Mesenchymal stem cell (in vitro differentiated cells and primary cell): ENCODE data around the gene BBS4.

ENCODE experiments used
- DNase-seq: peaks from one replicate; pipeline ENCODE4 v3.0.0-alpha.2; 2013
- H2AFZ ChIP-seq: one replicate; pipeline ENCODE4 v1.6.1; 2013; ENCODE audit warnings: low read depth, mild to moderate bottlenecking, control low read depth, inconsistent platforms, low read length, moderate library complexity
- H2AK5ac ChIP-seq: 2 replicates; pipeline ENCODE4 v1.6.1; 2013; ENCODE audit warnings: low read length, moderate library complexity, mild to moderate bottlenecking, inconsistent platforms; ENCODE audit not compliant: severe bottlenecking
- H2BK120ac ChIP-seq: one replicate; pipeline ENCODE4 v1.6.1; 2013; ENCODE audit warnings: low read depth, mild to moderate bottlenecking, inconsistent platforms, low read length, moderate library complexity
- H2BK12ac ChIP-seq, 2 experiments: one replicate each; pipeline ENCODE4 v1.6.1; 2013; ENCODE audit warnings: inconsistent platforms in 2 of 2, low read length in 2 of 2, mild to moderate bottlenecking in 2 of 2, moderate library complexity in 2 of 2, control low read depth in 1 of 2
- H2BK15ac ChIP-seq: one replicate; pipeline ENCODE4 v1.6.1; 2013; ENCODE audit warnings: mild to moderate bottlenecking, low read depth, inconsistent platforms; ENCODE audit not compliant: poor library complexity, severe bottlenecking
- H2BK5ac ChIP-seq: 2 replicates; pipeline ENCODE4 v1.6.1; 2013; ENCODE audit warnings: low read depth, mild to moderate bottlenecking, low read length, control low read depth, inconsistent platforms; ENCODE audit not compliant: poor library complexity, severe bottlenecking
- H3K14ac ChIP-seq, 2 experiments: one replicate each; pipeline ENCODE4 v1.6.1; 2013; ENCODE audit warnings: inconsistent platforms in 2 of 2, low read length in 2 of 2, control low read depth in 1 of 2, mild to moderate bottlenecking in 1 of 2, moderate library complexity in 1 of 2
- H3K18ac ChIP-seq, 2 experiments: one replicate each; pipeline ENCODE4 v1.6.1; 2013; ENCODE audit warnings: inconsistent platforms in 2 of 2, low read length in 2 of 2, control low read depth in 1 of 2, low read depth in 1 of 2, mild to moderate bottlenecking in 1 of 2
- H3K23ac ChIP-seq, 2 experiments: one replicate each; pipeline ENCODE4 v1.6.1; 2013; ENCODE audit warnings: inconsistent platforms in 2 of 2, low read length in 2 of 2, mild to moderate bottlenecking in 2 of 2, moderate library complexity in 2 of 2, control low read depth in 1 of 2
- H3K27ac ChIP-seq: 2 replicates; pipeline ENCODE4 v1.5.1; 2013; ENCODE audit warnings: mild to moderate bottlenecking, moderate library complexity, low read length, control low read depth, inconsistent platforms; ENCODE audit not compliant: poor library complexity, severe bottlenecking
- H3K27me3 ChIP-seq, 2 experiments: 2 replicates each; pipeline versions ENCODE4 v1.6.1 to v1.7.0; 2013; ENCODE audit warnings: low read length in 2 of 2, mild to moderate bottlenecking in 2 of 2, moderate library complexity in 2 of 2, control low read depth in 1 of 2, inconsistent platforms in 1 of 2; ENCODE audit not compliant: control insufficient read depth in 1 of 2, insufficient read depth in 1 of 2
- H3K36me3 ChIP-seq, 2 experiments: 2 replicates each; pipeline versions ENCODE4 v1.6.1 to v1.7.0; 2013; ENCODE audit warnings: low read length in 2 of 2, control low read depth in 1 of 2, inconsistent platforms in 1 of 2, low read depth in 1 of 2, mild to moderate bottlenecking in 1 of 2; ENCODE audit not compliant: insufficient read depth in 2 of 2, control insufficient read depth in 1 of 2
- H3K4ac ChIP-seq, 2 experiments: one replicate each; pipeline ENCODE4 v1.6.1; 2013; ENCODE audit warnings: inconsistent platforms in 2 of 2, low read length in 2 of 2, mild to moderate bottlenecking in 2 of 2, moderate library complexity in 2 of 2, control low read depth in 1 of 2, low read depth in 1 of 2
- H3K4me1 ChIP-seq: 2 replicates; pipeline ENCODE4 v1.6.1; 2013; ENCODE audit warnings: low read depth, low read length, control low read depth; ENCODE audit not compliant: control insufficient read depth, insufficient read depth
- H3K4me2 ChIP-seq: 2 replicates; pipeline ENCODE4 v1.6.1; 2013; ENCODE audit warnings: low read length, mild to moderate bottlenecking, inconsistent platforms; ENCODE audit not compliant: poor library complexity, severe bottlenecking
- H3K4me3 ChIP-seq, 2 experiments: 2 replicates each; pipeline versions ENCODE4 v1.5.1 to v1.7.0; 2013; ENCODE audit warnings: low read length in 2 of 2, mild to moderate bottlenecking in 2 of 2, control low read depth in 1 of 2, low read depth in 1 of 2; ENCODE audit not compliant: insufficient read depth in 1 of 2
- H3K79me1 ChIP-seq: replicated peaks from 2 replicates; pipeline ENCODE4 v1.6.1; 2013; ENCODE audit warnings: mild to moderate bottlenecking, control low read depth, low read length, inconsistent platforms; ENCODE audit not compliant: poor library complexity, severe bottlenecking
- H3K9ac ChIP-seq: 2 replicates; pipeline ENCODE4 v1.7.0; 2013; ENCODE audit warnings: mild to moderate bottlenecking, low read length, moderate library complexity
- H3K9me3 ChIP-seq: 2 replicates; pipeline ENCODE4 v1.7.0; 2013; ENCODE audit warnings: mild to moderate bottlenecking, low read length; ENCODE audit not compliant: control insufficient read depth
- H4K8ac ChIP-seq: one replicate; pipeline ENCODE4 v1.6.1; 2013; ENCODE audit warnings: inconsistent platforms, mild to moderate bottlenecking, low read length, moderate library complexity
- H4K91ac ChIP-seq: one replicate; pipeline ENCODE4 v1.6.1; 2013; ENCODE audit warnings: mild to moderate bottlenecking, low read length, inconsistent platforms
- WGBS: methylation state at CpG from one replicate; pipeline ENCODE4 v1.1.7; 2013; ENCODE audit warnings: mixed read lengths; 5-methylcytosine and 5-hydroxymethylcytosine counted together

Gene BBS4

DNA sequence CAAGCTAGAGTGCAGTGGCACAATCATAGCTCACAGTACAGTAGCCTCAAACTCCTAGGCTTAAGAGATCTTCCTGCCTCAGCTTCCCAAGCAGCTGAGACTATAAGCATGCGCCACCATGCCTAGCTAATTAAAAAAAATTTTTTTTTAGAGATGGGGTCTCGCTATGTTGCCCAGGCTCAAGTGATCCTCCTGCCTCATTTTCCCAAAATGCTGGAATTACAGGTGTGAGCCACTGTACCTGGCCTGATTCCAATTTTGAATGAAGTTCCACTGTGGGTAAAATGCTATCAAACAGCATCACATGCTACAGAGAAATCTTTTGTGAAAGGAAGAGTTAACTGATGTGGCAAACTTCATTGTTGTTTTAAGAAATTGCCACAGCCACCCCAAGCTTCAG lies 80.0 kb downstream of the BBS4 start:
- Histone ChIP-seq H2BK12ac (no peak overlapping the region), H3K27ac (no peak overlapping the region), H3K27me3 (no peaks in the 10 kb centered on the region), H3K4me3 (no peak overlapping the region), H3K4ac (no peak overlapping the region), H2AFZ (no peak overlapping the region), H3K4me1 (no peaks in the 10 kb centered on the region), H3K9ac (no peak overlapping the region), H3K9me3 (peaks cover 26% of the 10 kb centered on the region), H4K91ac (no peak overlapping the region), H3K23ac (no peak overlapping the region), H3K79me1 (peaks cover 24% of the 10 kb centered on the region), H2BK5ac (no peak overlapping the region), H2BK15ac (no peak overlapping the region), H4K8ac (no peak overlapping the region), H3K36me3 (peaks cover 24 to 86% of the 10 kb centered on the region in 2 experiments), H3K18ac (no peak overlapping the region), H3K14ac (no peak overlapping the region), H2AK5ac (no peak overlapping the region), H2BK120ac (no peak overlapping the region), H3K4me2 (no peak overlapping the region)
- no peak for DNase-seq
- 100% methylated on average over 2 of the region's 2 CpGs for WGBS

DNA sequence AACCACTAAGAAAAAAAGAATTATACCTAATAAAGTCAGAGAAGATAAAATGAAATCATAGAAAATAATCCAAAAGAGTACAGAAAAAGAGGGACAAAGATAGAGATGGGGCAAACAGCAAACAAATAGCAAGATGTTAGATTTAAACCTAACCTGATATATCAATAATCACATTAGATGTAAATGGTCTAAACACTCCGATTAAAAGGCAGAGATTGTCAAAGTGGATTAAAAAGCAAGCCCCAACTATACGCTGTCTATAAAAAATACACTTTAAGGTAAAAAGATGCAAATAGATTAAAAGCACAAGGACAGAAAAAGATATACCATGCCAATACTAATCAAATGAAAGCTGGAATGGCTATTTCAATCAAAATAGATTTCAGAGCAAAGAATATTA lies 80.8 kb downstream of the BBS4 start:
- H4K8ac ChIP-seq, result no peak overlapping the region

DNA sequence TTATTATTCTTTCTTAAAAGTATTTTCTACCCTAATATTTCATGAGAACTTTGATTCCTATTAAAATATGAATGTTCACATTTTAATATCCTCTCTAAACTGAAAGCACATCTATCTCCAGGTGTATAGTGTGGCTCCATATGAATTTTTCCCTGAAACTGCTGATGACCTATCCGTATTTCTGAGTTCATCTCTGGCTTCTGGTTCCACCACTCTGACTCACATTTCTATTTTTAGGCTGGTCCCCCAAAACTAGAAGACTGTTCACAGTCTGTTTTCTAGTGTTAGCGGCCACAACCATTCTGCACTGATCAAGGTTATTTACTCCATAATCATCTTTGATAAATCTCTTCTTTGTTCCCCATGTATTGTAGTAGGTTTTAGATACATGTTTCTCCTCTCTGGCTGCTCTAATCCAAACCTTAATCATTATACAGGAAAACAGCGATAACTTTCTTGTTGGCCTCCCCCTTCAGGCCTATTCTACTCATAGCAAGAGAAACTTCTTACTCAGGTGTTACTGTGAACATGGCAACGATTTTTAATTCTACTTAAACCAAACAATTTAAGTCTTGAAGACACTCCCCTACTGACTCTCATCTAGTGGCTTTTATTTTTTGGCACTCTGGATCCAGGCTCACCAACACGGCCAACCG lies 84.8 kb downstream of the BBS4 start:
- H2BK5ac ChIP-seq, result no peak overlapping the region
- H3K23ac ChIP-seq, result no peak overlapping the region
- H3K4me1 ChIP-seq, result no peaks in the 10 kb centered on the region
- H2BK15ac ChIP-seq, result no peak overlapping the region
- H2BK12ac ChIP-seq, result no peak overlapping the region
- H3K9ac ChIP-seq, result no peak overlapping the region
- peak; percentile 8 for DNase-seq
- H3K4me3 ChIP-seq, result no peak overlapping the region
- H3K9me3 ChIP-seq, result peaks cover 26% of the 10 kb centered on the region
- H2BK120ac ChIP-seq, result no peak overlapping the region
- H3K27me3 ChIP-seq, result no peaks in the 10 kb centered on the region
- no peak overlapping the region for H4K8ac ChIP-seq
- no peak overlapping the region for H4K91ac ChIP-seq
- peaks cover 33% of the 10 kb centered on the region for H3K79me1 ChIP-seq
- H3K4ac ChIP-seq, result no peak overlapping the region
- no peak overlapping the region for H3K27ac ChIP-seq
- H2AFZ ChIP-seq, result no peak overlapping the region
- no peak overlapping the region for H3K4me2 ChIP-seq
- H3K36me3 ChIP-seq, result peaks cover 27 to 89% of the 10 kb centered on the region in 2 experiments
- H3K18ac ChIP-seq, result no peak overlapping the region
- no peak overlapping the region for H3K14ac ChIP-seq
- 90% methylated on average over 5 of the region's 6 CpGs for WGBS
- H2AK5ac ChIP-seq, result no peak overlapping the region

More for the DNA sequence above, 80.8 kb downstream of the BBS4 start:
- Histone ChIP-seq H3K18ac (no peak overlapping the region), H3K9ac (no peak overlapping the region), H3K14ac (no peak overlapping the region), H3K4me3 (no peak overlapping the region), H2BK12ac (no peak overlapping the region), H3K79me1 (peaks cover 22% of the 10 kb centered on the region), H3K27me3 (no peaks in the 10 kb centered on the region), H2AK5ac (no peak overlapping the region), H2AFZ (no peak overlapping the region), H3K27ac (no peak overlapping the region), H3K9me3 (peaks cover 26% of the 10 kb centered on the region), H4K91ac (no peak overlapping the region), H2BK15ac (no peak overlapping the region), H2BK120ac (no peak overlapping the region), H3K4me2 (no peak overlapping the region), H3K36me3 (peaks cover 24 to 87% of the 10 kb centered on the region in 2 experiments), H2BK5ac (no peak overlapping the region), H3K23ac (no peak overlapping the region), H3K4ac (no peak overlapping the region), H3K4me1 (no peaks in the 10 kb centered on the region)
- DNase-seq, result no peak
- no CpG with 5 or more reads among the region's 2 CpGs for WGBS

DNA sequence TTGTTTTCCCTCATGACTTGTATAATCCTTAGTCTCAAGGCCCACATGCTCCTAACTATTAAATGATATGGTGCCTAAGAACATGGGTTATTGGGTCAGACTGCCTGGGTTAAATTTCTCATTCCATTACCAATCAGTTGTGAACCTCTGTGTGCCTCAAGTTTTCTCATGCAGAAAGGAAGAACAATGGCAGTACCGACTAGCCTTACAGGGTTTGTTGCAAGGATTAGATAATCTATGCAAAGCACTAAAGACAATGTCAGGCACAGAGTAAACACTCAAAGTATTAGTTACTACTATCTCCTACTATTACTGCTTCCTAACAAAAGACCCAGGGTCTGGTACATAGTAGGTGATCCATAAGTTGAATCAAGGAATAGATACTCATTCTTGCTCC lies 85.3 kb downstream of the BBS4 start:
- Histone ChIP-seq H2AK5ac (no peak overlapping the region), H2BK15ac (no peak overlapping the region), H3K79me1 (peaks cover 37% of the 10 kb centered on the region), H3K4me2 (no peak overlapping the region), H3K9ac (no peak overlapping the region), H3K23ac (no peak overlapping the region), H3K4ac (no peak overlapping the region), H3K4me3 (no peak overlapping the region), H2AFZ (no peak overlapping the region), H4K91ac (no peak overlapping the region), H4K8ac (no peak overlapping the region), H3K14ac (no peak overlapping the region), H3K4me1 (peaks cover 2% of the 10 kb centered on the region), H2BK5ac (no peak overlapping the region), H2BK120ac (no peak overlapping the region), H3K27ac (no peak overlapping the region), H3K36me3 (peaks cover 24 to 83% of the 10 kb centered on the region in 2 experiments), H2BK12ac (no peak overlapping the region), H3K27me3 (no peaks in the 10 kb centered on the region), H3K18ac (no peak overlapping the region), H3K9me3 (peaks cover 23% of the 10 kb centered on the region)
- no peak for DNase-seq
- no CpG with 5 or more reads among the region's 1 CpG for WGBS
